Rectal smooth muscle tissue (tissue), 1 donor: ENCODE data around the gene C3orf22.

Experiments
- H3K27ac ChIP-seq: one replicate; pipeline ENCODE4 v1.7.0; 2013; ENCODE audit warnings: low read depth, low read length, inconsistent platforms
- H3K27me3 ChIP-seq: one replicate; pipeline ENCODE4 v1.7.0; 2013; ENCODE audit warnings: low read length; ENCODE audit not compliant: control insufficient read depth, insufficient read depth
- H3K36me3 ChIP-seq: one replicate; pipeline ENCODE4 v1.7.0; 2013; ENCODE audit warnings: low read length; ENCODE audit not compliant: control insufficient read depth, insufficient read depth
- H3K4me1 ChIP-seq: one replicate; pipeline ENCODE4 v1.7.0; 2013; ENCODE audit warnings: low read length; ENCODE audit not compliant: control insufficient read depth, insufficient read depth
- H3K4me3 ChIP-seq: one replicate; pipeline ENCODE4 v1.7.0; 2013; ENCODE audit warnings: low read length
- H3K9ac ChIP-seq: one replicate; pipeline ENCODE4 v1.7.0; 2013; ENCODE audit warnings: low read length

Gene C3orf22

DNA sequence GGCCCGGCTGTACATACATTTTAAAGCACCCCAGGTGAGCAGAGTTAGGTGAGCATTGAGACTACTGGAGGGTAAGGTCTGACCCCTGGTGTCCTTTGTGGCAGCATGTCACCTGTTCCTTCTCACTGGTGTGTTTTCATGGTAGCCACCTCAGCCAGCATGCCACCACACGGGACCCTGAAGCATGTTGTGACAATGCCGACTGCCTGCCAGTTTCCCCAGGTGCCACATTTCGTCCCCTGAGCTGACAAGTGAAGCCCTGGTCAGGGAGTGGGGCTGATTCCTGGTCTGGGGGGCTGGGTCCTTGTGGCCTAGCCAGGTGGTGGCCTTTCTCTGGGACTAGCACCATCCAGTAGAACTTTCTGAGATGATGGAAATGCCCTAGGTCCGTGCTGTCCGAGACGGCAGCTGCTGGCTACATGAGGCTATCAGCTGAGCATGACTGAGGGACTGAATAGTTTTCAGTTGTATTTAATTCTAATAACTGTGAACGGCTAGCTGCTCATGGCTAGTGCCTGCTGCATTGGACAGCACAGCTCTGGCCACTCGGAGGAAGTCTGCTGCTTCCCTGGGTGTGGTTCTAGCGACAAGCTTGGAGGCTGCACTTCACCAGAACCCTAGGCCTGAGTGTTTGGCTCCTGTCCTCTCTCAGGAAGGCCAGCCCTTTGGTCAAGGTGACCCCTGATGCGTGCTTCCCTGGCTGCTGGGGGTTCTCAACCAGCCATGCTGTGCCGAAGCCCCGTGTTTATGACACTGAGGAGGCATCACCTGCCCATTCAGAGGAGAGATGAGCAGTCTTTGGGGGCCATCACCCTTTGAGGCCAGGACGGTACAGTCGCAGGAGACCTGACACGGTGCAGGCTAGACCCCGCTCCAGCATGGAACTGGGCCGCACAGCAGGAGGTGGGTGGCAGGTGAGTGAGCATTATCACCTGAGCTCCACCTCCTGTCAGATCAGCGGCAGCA, 3.9 kb downstream of the C3orf22 start:
- no peaks in the 10 kb centered on the region for H3K36me3 ChIP-seq
- H3K4me1 ChIP-seq, result no peaks in the 10 kb centered on the region
- no peak overlapping the region for H3K9ac ChIP-seq
- no peaks in the 10 kb centered on the region for H3K27me3 ChIP-seq
- H3K4me3 ChIP-seq, result no peak overlapping the region
- no peak overlapping the region for H3K27ac ChIP-seq

DNA sequence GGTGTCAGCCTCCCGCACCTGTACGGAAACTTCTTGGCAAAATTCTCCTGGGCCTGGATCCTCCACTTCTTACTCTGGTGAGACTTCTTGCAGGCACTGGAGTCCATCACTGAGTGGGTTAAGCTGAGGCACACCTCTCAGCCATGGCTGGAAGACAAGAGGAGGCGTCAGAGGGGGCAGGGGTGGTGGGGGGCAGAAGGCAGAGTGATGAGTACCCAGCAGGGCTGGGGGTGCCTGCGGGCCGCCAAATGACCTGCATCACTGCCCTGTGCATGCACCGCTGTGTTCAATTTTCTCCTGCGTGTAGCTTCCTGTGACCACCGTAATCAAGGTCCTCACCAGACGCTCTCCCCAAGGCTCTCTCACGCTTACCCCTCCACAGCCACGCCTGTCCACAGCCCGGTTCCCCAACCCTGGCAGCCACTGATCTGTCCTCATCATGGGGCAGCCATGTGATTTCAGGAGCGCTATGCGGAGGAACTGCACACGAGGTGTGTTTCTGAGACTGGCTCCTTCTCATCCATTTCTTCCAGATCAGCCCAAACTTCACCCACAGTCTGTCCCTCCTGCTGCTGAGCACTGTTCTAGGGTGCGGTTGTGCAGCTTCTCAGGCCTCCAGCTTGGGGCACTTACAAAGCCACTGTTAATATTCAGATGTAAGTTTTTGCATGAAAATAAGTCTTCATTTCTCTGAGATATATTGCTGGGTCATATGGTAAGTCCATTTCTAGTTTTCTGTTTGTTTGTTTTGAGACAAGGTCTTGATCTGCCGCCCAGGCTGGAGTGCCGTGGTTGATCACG, 5.2 kb downstream of the C3orf22 start:
- Histone ChIP-seq H3K4me3 (no peak overlapping the region), H3K27ac (no peak overlapping the region), H3K36me3 (no peaks in the 10 kb centered on the region), H3K27me3 (no peaks in the 10 kb centered on the region), H3K9ac (no peak overlapping the region), H3K4me1 (no peaks in the 10 kb centered on the region)

DNA sequence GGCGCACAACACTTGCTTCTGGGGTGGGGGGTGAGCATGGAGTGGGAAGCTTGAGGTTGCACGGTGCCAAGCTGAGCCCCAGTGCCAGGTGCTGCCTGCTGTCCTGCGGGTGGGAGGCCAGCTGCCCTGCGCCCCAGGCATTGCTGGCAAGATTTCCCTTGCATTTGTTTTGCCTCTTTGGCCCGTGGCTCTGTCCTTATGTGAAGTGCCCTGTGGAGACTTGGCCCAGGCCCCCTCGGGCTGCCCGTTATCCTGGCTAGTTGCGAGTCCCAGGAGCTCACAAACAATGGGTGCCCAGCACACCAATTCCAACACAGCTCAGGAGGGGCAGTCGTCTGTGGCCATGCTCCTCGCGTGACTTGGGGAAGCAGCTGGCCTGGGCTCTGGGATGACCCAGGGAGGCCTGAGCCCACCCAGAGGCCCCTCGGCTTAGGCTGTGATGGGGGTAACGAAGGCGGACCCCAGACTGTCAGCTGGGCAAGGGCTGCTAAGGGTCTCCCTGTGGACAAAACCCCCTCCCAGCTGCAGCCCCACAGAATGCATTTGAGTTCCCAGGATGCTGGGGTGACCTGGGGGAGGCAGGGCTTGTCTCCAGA, 5.9 kb downstream of the C3orf22 start:
- Histone ChIP-seq H3K9ac (no peak overlapping the region), H3K27me3 (no peaks in the 10 kb centered on the region), H3K36me3 (no peaks in the 10 kb centered on the region), H3K4me1 (no peaks in the 10 kb centered on the region), H3K4me3 (no peak overlapping the region), H3K27ac (no peak overlapping the region)

DNA sequence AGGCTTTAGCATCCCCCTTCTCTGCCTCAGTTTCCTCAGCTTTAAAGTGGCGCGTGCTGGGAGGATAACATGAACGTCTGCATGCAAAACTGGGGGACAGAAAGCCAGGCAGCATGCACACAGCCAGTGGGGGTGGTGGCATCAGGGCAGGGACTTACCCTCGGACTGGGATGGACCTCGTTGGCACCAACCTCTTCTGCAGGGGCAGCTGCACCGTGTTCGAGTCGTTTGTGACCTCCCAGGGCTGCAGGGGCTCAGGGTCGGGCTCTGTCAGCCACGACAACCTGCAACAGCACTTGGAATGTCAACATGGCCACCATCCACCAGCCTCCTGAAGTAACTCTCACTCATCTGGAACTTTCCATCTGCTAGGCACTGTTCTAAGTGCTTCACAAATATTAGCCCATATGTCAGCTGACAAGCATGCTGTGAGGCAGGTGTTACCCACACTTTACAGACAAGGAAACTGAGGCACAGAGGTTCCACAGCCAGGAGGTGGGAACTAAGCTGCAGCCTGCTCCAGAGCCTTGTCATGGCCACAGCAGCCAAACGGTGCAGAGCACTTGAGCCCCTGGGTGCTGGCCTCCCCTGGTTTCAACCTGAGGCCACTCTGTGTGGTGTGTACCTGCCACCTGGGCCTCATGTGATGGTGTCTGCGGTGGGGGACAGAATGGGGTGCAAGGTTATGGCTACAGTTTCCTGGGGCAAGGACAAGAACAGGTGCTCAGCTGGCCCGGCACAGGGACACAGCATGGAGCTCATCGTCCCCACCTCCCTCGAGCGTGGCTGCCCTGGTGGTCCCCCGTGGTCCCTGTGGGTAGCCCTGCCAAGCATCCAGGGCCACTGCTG, 6.7 kb downstream of the C3orf22 start:
- Histone ChIP-seq H3K4me1 (no peaks in the 10 kb centered on the region), H3K4me3 (no peak overlapping the region), H3K9ac (no peak overlapping the region), H3K27ac (no peak overlapping the region), H3K27me3 (no peaks in the 10 kb centered on the region), H3K36me3 (no peaks in the 10 kb centered on the region)

GRCh38 chr3:126551121-126551838, 7.5 kb downstream of the C3orf22 start:
- Histone ChIP-seq H3K27ac (no peak overlapping the region), H3K36me3 (no peaks in the 10 kb centered on the region), H3K27me3 (no peaks in the 10 kb centered on the region), H3K4me1 (no peaks in the 10 kb centered on the region), H3K9ac (no peak overlapping the region), H3K4me3 (no peak overlapping the region)

DNA sequence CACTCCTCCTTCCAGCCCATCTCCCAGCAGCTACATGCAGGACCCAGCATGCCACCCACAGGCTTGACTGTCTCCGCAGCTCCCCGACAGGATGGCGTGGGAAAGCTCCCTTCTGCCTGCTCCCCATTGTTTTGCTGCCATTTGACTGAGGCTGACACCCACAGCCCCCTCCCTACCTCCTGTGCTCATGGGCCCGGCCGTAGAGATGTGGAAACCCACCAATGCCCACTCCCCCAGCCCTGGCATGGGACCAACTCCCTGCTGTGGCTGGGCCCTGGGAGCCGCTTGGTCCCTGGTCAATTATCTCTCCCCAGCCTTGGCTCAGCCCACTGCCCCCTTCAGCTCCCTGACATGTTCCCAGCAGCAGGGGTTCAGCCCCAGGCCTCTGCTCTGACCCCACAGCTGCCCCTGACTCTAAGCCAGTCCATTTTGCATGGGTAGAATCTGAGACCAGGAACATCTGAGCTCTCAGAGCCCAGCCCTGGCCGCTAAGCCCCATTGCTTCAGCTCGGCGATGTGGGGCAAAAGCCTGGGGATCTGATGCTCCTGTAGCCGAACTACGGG, 8.2 kb downstream of the C3orf22 start:
- no peaks in the 10 kb centered on the region for H3K4me1 ChIP-seq

GRCh38 chr3:126549861-126550487, 8.8 kb downstream of the C3orf22 start:
- Histone ChIP-seq H3K9ac (no peak overlapping the region), H3K4me3 (no peak overlapping the region), H3K27me3 (no peaks in the 10 kb centered on the region), H3K4me1 (no peaks in the 10 kb centered on the region), H3K36me3 (no peaks in the 10 kb centered on the region), H3K27ac (no peak overlapping the region)

More for the DNA sequence above, 8.2 kb downstream of the C3orf22 start:
- Histone ChIP-seq H3K27me3 (no peaks in the 10 kb centered on the region), H3K4me3 (no peak overlapping the region), H3K36me3 (no peaks in the 10 kb centered on the region), H3K27ac (no peak overlapping the region), H3K9ac (no peak overlapping the region)

DNA sequence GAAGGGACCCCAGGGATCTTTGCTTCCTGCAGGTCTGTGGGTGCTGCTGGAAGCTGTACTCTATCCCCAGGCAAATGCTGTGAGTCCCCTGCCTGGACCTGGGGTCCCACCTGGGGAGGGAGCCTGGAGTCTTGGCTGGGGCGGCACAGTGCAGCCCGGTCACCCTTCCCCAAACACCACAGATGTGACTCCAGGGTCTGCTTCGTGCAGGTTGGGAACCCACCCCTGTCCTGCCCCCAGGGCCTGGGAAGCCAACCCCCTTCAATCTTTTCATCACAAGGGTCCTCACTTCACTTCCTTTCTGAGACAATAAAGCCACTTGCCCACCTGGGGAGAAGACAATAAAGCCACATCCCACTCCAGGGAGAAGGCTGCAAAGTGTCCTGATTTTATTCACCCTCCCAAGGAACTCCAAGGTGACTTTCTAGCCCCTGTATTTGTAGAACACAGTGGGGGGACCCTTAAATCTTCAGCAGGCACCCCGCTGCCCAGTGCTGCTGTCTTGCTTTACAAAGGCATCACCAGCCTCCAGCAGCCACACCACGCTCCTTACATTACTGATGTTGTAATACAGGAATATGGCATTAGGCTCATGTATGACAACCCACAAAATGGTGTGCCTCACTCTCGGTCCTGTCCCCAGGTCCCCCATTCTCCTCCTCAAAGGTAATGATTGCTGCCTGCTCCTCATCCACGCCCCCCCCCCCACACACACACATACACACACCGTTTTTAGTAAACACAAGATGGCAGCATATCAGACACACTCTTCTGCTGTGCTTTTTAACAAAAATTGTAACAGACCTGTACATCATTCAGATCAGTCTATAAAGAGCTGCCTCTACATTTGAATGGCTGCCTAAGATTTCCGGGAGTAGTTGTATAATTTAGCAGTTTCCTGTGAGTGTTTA, 9.9 kb downstream of the C3orf22 start:
- Histone ChIP-seq H3K4me1 (no peaks in the 10 kb centered on the region), H3K36me3 (no peaks in the 10 kb centered on the region), H3K27me3 (no peaks in the 10 kb centered on the region), H3K4me3 (no peak overlapping the region), H3K9ac (no peak overlapping the region), H3K27ac (no peak overlapping the region)

- H3K4me1 ChIP-seq, result no peaks in the 10 kb centered on the region
- H3K9ac ChIP-seq, result no peak overlapping the region
- no peak overlapping the region for H3K27ac ChIP-seq
- no peaks in the 10 kb centered on the region for H3K27me3 ChIP-seq
- H3K36me3 ChIP-seq, result no peaks in the 10 kb centered on the region
- no peak overlapping the region for H3K4me3 ChIP-seq
These were observed 11.0 kb downstream of the C3orf22 start for GRCh38 chr3:126547721-126548120.

GRCh38 chr3:126546549-126547239, 12.0 kb downstream of the C3orf22 start:
- Histone ChIP-seq H3K4me1 (no peaks in the 10 kb centered on the region), H3K9ac (no peak overlapping the region), H3K36me3 (no peaks in the 10 kb centered on the region), H3K4me3 (no peak overlapping the region), H3K27ac (no peak overlapping the region), H3K27me3 (no peaks in the 10 kb centered on the region)
